ENCODE data around the gene CUL4A. TPM values are rescaled to one million over a fixed set of nuclear protein-coding genes. Genes with fewer than 3 reads are reported as not detected.

CUL4A gene
- total RNA-seq, 4 donors from 2014 or later = 106 to 143 (median 122) TPM

GRCh38 chr13:113211774-113212173 lies 2.4 kb downstream of the CUL4A start:
- no peak for TF ChIP-seq CTCF (IDR thresholded peaks at IDR 0.05; ENCODE audit: low read depth)

- no peak for TF ChIP-seq CTCF (IDR thresholded peaks at IDR 0.05; ENCODE audit: low read depth)
Measured at GRCh38 chr13:113216254-113217048, 7.0 kb downstream of the CUL4A start.

GRCh38 chr13:113218586-113218985 lies 9.2 kb downstream of the CUL4A start:
- no peak for TF ChIP-seq CTCF (IDR thresholded peaks at IDR 0.05; ENCODE audit: low read depth)

GRCh38 chr13:113219256-113219940 lies 10.0 kb downstream of the CUL4A start:
- no peak for TF ChIP-seq CTCF (IDR thresholded peaks at IDR 0.05; ENCODE audit: low read depth)

GRCh38 chr13:113220141-113220598 lies 10.8 kb downstream of the CUL4A start:
- no peak for TF ChIP-seq CTCF (IDR thresholded peaks at IDR 0.05; ENCODE audit: low read depth)

GRCh38 chr13:113220877-113221276 lies 11.5 kb downstream of the CUL4A start:
- no peak for TF ChIP-seq CTCF (IDR thresholded peaks at IDR 0.05; ENCODE audit: low read depth)

- no peak for TF ChIP-seq CTCF (IDR thresholded peaks at IDR 0.05; ENCODE audit: low read depth)
Measured at GRCh38 chr13:113223070-113223469, 13.7 kb downstream of the CUL4A start.
